B cell (primary cell): ENCODE measurements around the gene ORMDL3.

Experiments used
- EZH2 ChIP-seq: IDR thresholded peaks from 2 replicates; pipeline ENCODE4 v1.6.1; 2012; ENCODE audit warnings: borderline replicate concordance, low read depth, mild to moderate bottlenecking, moderate library complexity, low read length; ENCODE audit not compliant: insufficient read depth, poor library complexity, severe bottlenecking
- TF ChIP-seq, protein P1 (sequence below): fragments of 200-600 bp; IDR thresholded peaks from one replicate; pipeline ENCODE4 v1.8.0; 2022; ENCODE audit warnings: antibody characterized with exemption, mild to moderate bottlenecking

GRCh38 chr17:39920218-39921210 is 6.9 kb downstream of the ORMDL3 start:
- TF ChIP-seq EZH2: no peak
- TF ChIP-seq, protein P1, sequence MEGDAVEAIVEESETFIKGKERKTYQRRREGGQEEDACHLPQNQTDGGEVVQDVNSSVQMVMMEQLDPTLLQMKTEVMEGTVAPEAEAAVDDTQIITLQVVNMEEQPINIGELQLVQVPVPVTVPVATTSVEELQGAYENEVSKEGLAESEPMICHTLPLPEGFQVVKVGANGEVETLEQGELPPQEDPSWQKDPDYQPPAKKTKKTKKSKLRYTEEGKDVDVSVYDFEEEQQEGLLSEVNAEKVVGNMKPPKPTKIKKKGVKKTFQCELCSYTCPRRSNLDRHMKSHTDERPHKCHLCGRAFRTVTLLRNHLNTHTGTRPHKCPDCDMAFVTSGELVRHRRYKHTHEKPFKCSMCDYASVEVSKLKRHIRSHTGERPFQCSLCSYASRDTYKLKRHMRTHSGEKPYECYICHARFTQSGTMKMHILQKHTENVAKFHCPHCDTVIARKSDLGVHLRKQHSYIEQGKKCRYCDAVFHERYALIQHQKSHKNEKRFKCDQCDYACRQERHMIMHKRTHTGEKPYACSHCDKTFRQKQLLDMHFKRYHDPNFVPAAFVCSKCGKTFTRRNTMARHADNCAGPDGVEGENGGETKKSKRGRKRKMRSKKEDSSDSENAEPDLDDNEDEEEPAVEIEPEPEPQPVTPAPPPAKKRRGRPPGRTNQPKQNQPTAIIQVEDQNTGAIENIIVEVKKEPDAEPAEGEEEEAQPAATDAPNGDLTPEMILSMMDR: no peak
